HepG2 (cell line): ENCODE measurements around the gene BDP1. TPM values are rescaled to one million over a fixed set of nuclear protein-coding genes. Genes with fewer than 3 reads are reported as not detected.

Source experiments
- ATF3 ChIP-seq: sonication (generic); formaldehyde crosslinking; IDR thresholded peaks from 2 replicates; pipeline ENCODE4 v1.4.0; 2020; ENCODE audit warnings: missing genetic modification reagents
- FOXM1 ChIP-seq: sonication (generic); formaldehyde crosslinking; IDR thresholded peaks from 2 replicates; pipeline ENCODE4 v1.5.0; 2020; ENCODE audit warnings: missing genetic modification reagents
- JUND ChIP-seq: sonication (generic); formaldehyde crosslinking; IDR thresholded peaks from 2 replicates; pipeline ENCODE4 v1.8.0; 2022; ENCODE audit warnings: mild to moderate bottlenecking, missing genetic modification reagents
- MIXL1 ChIP-seq: IDR thresholded peaks from 2 replicates; pipeline ENCODE4 v1.6.1; 2016
- PAF1 ChIP-seq: IDR thresholded peaks from 2 replicates; pipeline ENCODE4 v1.6.1; 2016; ENCODE audit warnings: missing genetic modification reagents, missing compliant biosample characterization
- SOX6 ChIP-seq, 2 experiments: fragments of 450-650 bp in 1 of 2; sonication (generic) in 1 of 2; formaldehyde crosslinking in 1 of 2; IDR thresholded peaks; 2 replicates each; pipeline versions ENCODE4 v1.4.0 to v1.6.1; 2017 to 2020; ENCODE audit warnings: antibody characterized with exemption in 1 of 2, mild to moderate bottlenecking in 1 of 2, missing genetic modification reagents in 1 of 2
- STAT5B ChIP-seq: sonication (generic); formaldehyde crosslinking; IDR thresholded peaks from 2 replicates; pipeline ENCODE4 v1.4.0; 2020; ENCODE audit warnings: missing genetic modification reagents
- ZBTB26 ChIP-seq: IDR thresholded peaks from 2 replicates; pipeline ENCODE4 v1.6.1; 2016; ENCODE audit warnings: missing compliant biosample characterization, missing genetic modification reagents, borderline replicate concordance
- ZBTB3 ChIP-seq: sonication (generic); formaldehyde crosslinking; IDR thresholded peaks from 2 replicates; pipeline ENCODE4 v1.4.0; 2020; ENCODE audit warnings: low read depth, mild to moderate bottlenecking, moderate library complexity, missing genetic modification reagents, borderline replicate concordance
- ZBTB46 ChIP-seq: sonication (generic); formaldehyde crosslinking; IDR thresholded peaks from 2 replicates; pipeline ENCODE4 v1.4.0; 2020; ENCODE audit warnings: mild to moderate bottlenecking, missing genetic modification reagents, borderline replicate concordance
- ZC3H4 ChIP-seq: sonication (generic); formaldehyde crosslinking; IDR thresholded peaks from 2 replicates; pipeline ENCODE4 v1.4.0; 2020; ENCODE audit warnings: missing genetic modification reagents, borderline replicate concordance
- ZFP82 ChIP-seq: sonication (generic); formaldehyde crosslinking; IDR thresholded peaks from 2 replicates; pipeline ENCODE4 v1.5.1; 2020; ENCODE audit warnings: mild to moderate bottlenecking, missing genetic modification reagents, borderline replicate concordance
- ZKSCAN8 ChIP-seq: IDR thresholded peaks from 2 replicates; pipeline ENCODE4 v1.6.1; 2016; ENCODE audit warnings: borderline replicate concordance, missing genetic modification reagents, missing compliant biosample characterization
- ZNF597 ChIP-seq: sonication (generic); formaldehyde crosslinking; IDR thresholded peaks from 2 replicates; pipeline ENCODE4 v1.5.0; 2020; ENCODE audit warnings: missing genetic modification reagents
- ZNF609 ChIP-seq: sonication (generic); formaldehyde crosslinking; IDR thresholded peaks from 2 replicates; pipeline ENCODE4 v1.4.0; 2020; ENCODE audit warnings: mild to moderate bottlenecking, missing genetic modification reagents, borderline replicate concordance
- ZNF772 ChIP-seq: sonication (generic); formaldehyde crosslinking; IDR thresholded peaks from 2 replicates; pipeline ENCODE4 v1.5.0; 2020; ENCODE audit warnings: mild to moderate bottlenecking, missing genetic modification reagents
- ZNF776 ChIP-seq: sonication (generic); formaldehyde crosslinking; IDR thresholded peaks from 2 replicates; pipeline ENCODE4 v1.4.0; 2020; ENCODE audit warnings: mild to moderate bottlenecking, missing genetic modification reagents
- ZNF781 ChIP-seq: sonication (generic); formaldehyde crosslinking; IDR thresholded peaks from 2 replicates; pipeline ENCODE4 v1.5.1; 2020; ENCODE audit warnings: borderline replicate concordance, mild to moderate bottlenecking, missing genetic modification reagents; ENCODE audit errors: not compliant biosample characterization
- polyA plus RNA-seq, 8 experiments: library from polyadenylated mRNA; depleted of rRNA in 3 of 8; stranded (reverse) in 7 of 8; unstranded in 1 of 8; fragments of >200 nt; fragmentation: Illumina TruSeq in 4 of 8; extraction: Trizol in 4 of 8; gene quantifications; 2 replicates each; pipeline versions ENCODE4 v1.2.1 to v1.2.3, GENCODE V29; 2011 to 2016; ENCODE audit warnings: low read depth in 4 of 8, missing spikeins in 1 of 8, mixed read lengths in 1 of 8; ENCODE audit not compliant: insufficient read depth in 1 of 8
- total RNA-seq, 5 experiments: library from RNA; depleted of rRNA; stranded (reverse); fragments of >200 nt; fragmentation: Illumina TruSeq; extraction: Trizol; gene quantifications; 2 replicates each; pipeline ENCODE4 v1.2.3, GENCODE V29; 2016; ENCODE audit warnings: low read depth in 1 of 5

BDP1 gene
- total and polyA plus RNA-seq, 2 of the 13 experiments (the other 11 are each of a cell fraction or from before 2014, with no cell fraction given): 10.2 to 22.4 TPM

- TF ChIP-seq ZBTB46: peak; percentile 20; the same call in 1 of the 2 replicates
- TF ChIP-seq ZKSCAN8: no peak
- peak; percentile 41; the same call in 1 of the 2 replicates for TF ChIP-seq ZBTB26 (CRISPR knock-in tag)
- no peak for TF ChIP-seq STAT5B (CRISPR knock-in tag)
- TF ChIP-seq ZNF772 (CRISPR knock-in tag): no peak
- peak; percentile 76 for TF ChIP-seq ZNF776
- peak; percentile 21; the same call in 1 of the 2 replicates for TF ChIP-seq ATF3 (CRISPR knock-in tag)
- no peak for TF ChIP-seq FOXM1 (CRISPR knock-in tag)
- peak; percentile 48; the same call in 1 of the 2 replicates for TF ChIP-seq ZNF609 (CRISPR knock-in tag)
- no peak for TF ChIP-seq MIXL1 (CRISPR knock-in tag)
- peak; percentile 49; the same call in 1 of the 2 replicates for TF ChIP-seq ZBTB3 (CRISPR knock-in tag)
- TF ChIP-seq SOX6 (IDR thresholded peaks at IDR 0.05): no peak
- 0 out of 2 replicates have a peak, but pooled peaks have one; percentile 23 for TF ChIP-seq SOX6 (CRISPR knock-in tag; IDR thresholded peaks at IDR 0.05)
- TF ChIP-seq ZNF597: no peak
- TF ChIP-seq JUND (CRISPR knock-in tag): 0 out of 2 replicates have a peak, but pooled peaks have one; percentile 33
- TF ChIP-seq PAF1 (CRISPR knock-in tag): no peak
- no peak for TF ChIP-seq ZC3H4
- TF ChIP-seq ZNF781: no peak
- peak; percentile 70; the same call in 1 of the 2 replicates for TF ChIP-seq ZFP82 (CRISPR knock-in tag)
These were observed 131.7 kb downstream of the BDP1 start, which contains the start of gene MCCC2 (continued) for GRCh38 chr5:71586941-71587765.
